Right ventricle myocardium superior (tissue), 1 donor: ENCODE data around the gene HYKK. TPM values are rescaled to one million over a fixed set of nuclear protein-coding genes. Genes with fewer than 3 reads are reported as not detected.
A peak's percentile ranks its signal among the peaks of the same experiment; 100 is the strongest.
"Not testable (repeated sequence)": the region's sequence is repeated elsewhere in the genome, so short reads cannot be mapped to it uniquely, and the experiment has no call there.

Source experiments
- ATAC-seq: fragments of 200-7000 bp; cut with Tn5 transposase; one replicate; pipeline ENCODE4 v1.9.1; 2020; ENCODE audit warnings: mild to moderate bottlenecking; ENCODE audit not compliant: poor library complexity
- DNase-seq: peaks from one replicate; pipeline ENCODE4 v3.0.0-alpha.2; 2020
- intact Hi-C: fragments of 100-400 bp; cut with DNase I; formaldehyde crosslinking; loops from one replicate; pipeline ENCODE4 v1.11.2; 2022
- total RNA-seq: library from RNA; stranded (reverse); fragmentation: NEBNext Ultra II Directional; extraction: Animal tissue kit (Norgen Biotek cat#: 25700); gene quantifications from one replicate; pipeline ENCODE4 v1.2.1, GENCODE V29; 2021
- donor health status: DM: no; HTN: yes; CAD: no; lungs with severe emphysema.

Gene HYKK
- total RNA-seq, 1 donor from 2014 or later: 4.9 TPM

- intact Hi-C loops: no loop called here
- no peak for ATAC-seq
- no peak for DNase-seq
Measured at GRCh38 chr15:78538358-78538757, 31.0 kb downstream of the HYKK start.

- DNase-seq, intact Hi-C loops, ATAC-seq: not testable (repeated sequence)
Measured at GRCh38 chr15:78539464-78540140, 32.2 kb downstream of the HYKK start.

GRCh38 chr15:78540141-78540870, 32.9 kb downstream of the HYKK start, which contains the start of gene PSMA4:
PSMA4 (plus strand) TSS chr15:78540444; CDS start chr15:78541928, 1,484 bp downstream.
- ATAC-seq (peak; percentile 96), DNase-seq (peak; percentile 96)
- intact Hi-C loops: no loop called here

- ATAC-seq: no peak
- intact Hi-C loops: no loop called here
- no peak for DNase-seq
Measured at GRCh38 chr15:78540871-78541743, 33.7 kb downstream of the HYKK start.

- intact Hi-C loops: no loop called here
- no peak for ATAC-seq
- no peak for DNase-seq
Measured at GRCh38 chr15:78541744-78542034, 34.3 kb downstream of the HYKK start.

- ATAC-seq: no peak
- intact Hi-C loops: no loop called here
Measured at GRCh38 chr15:78542647-78543046, 35.3 kb downstream of the HYKK start.

GRCh38 chr15:78550194-78550593, 42.8 kb downstream of the HYKK start:
- intact Hi-C loops: no loop called here
- ATAC-seq (no peak), DNase-seq (no peak)

More at GRCh38 chr15:78542647-78543046, 35.3 kb downstream of the HYKK start:
- DNase-seq: no peak

GRCh38 chr15:78550815-78551214, 43.4 kb downstream of the HYKK start:
- no peak for ATAC-seq
- DNase-seq: no peak
- intact Hi-C loops: no loop called here

GRCh38 chr15:78551902-78552301, 44.5 kb downstream of the HYKK start:
- DNase-seq (no peak), ATAC-seq (no peak)
- intact Hi-C loops: no loop called here

- ATAC-seq: no peak
- intact Hi-C loops: no loop called here
Measured at GRCh38 chr15:78552597-78552996, 45.2 kb downstream of the HYKK start.

GRCh38 chr15:78560201-78560600, 52.8 kb downstream of the HYKK start:
- ATAC-seq, DNase-seq, intact Hi-C loops: not testable (repeated sequence)

More at GRCh38 chr15:78552597-78552996, 45.2 kb downstream of the HYKK start:
- DNase-seq: no peak

- no peak for DNase-seq
- ATAC-seq: no peak
- intact Hi-C loops: no loop called here
Measured at GRCh38 chr15:78561490-78561889, 54.1 kb downstream of the HYKK start.

- intact Hi-C loops: no loop called here
- DNase-seq (no peak), ATAC-seq (no peak)
Measured at GRCh38 chr15:78563092-78563491, 55.7 kb downstream of the HYKK start.

- DNase-seq (no peak), ATAC-seq (no peak)
- intact Hi-C loops: no loop called here
Measured at GRCh38 chr15:78564743-78565096, 57.3 kb downstream of the HYKK start.

- intact Hi-C loops: no loop called here
- peak; percentile 96 for ATAC-seq
- DNase-seq: peak; percentile 92
Measured at GRCh38 chr15:78565097-78565950, 57.9 kb downstream of the HYKK start, which contains the start of gene CHRNA5. CHRNA5 (plus strand) TSS chr15:78565520; CDS start chr15:78565720, 200 bp downstream.

GRCh38 chr15:78565951-78566774, 58.8 kb downstream of the HYKK start:
- intact Hi-C loops: no loop called here
- DNase-seq (no peak), ATAC-seq (no peak)

- ATAC-seq (no peak), DNase-seq (no peak)
- intact Hi-C loops: no loop called here
Measured at GRCh38 chr15:78567531-78567930, 60.2 kb downstream of the HYKK start.

- ATAC-seq (no peak), DNase-seq (no peak)
- intact Hi-C loops: no loop called here
Measured at GRCh38 chr15:78570710-78571109, 63.3 kb downstream of the HYKK start.
